Astrocyte of the cerebellum (primary cell): ENCODE measurements around the gene NHS.

Experiments
- DNase-seq: peaks from one replicate; pipeline ENCODE4 v3.0.0-alpha.2; 2011; ENCODE audit warnings: low read depth
- H3K4me3 ChIP-seq: 2 replicates; pipeline ENCODE4 v1.5.1; 2011; ENCODE audit warnings: mild to moderate bottlenecking, low read depth, low read length, moderate library complexity
- CTCF ChIP-seq: IDR thresholded peaks from 2 replicates; pipeline ENCODE4 v1.5.1; 2012; ENCODE audit warnings: low read length, low read depth, moderate library complexity, mild to moderate bottlenecking; ENCODE audit errors: missing control alignments
- in situ Hi-C: cut with HindIII; loops from 2 replicates; pipeline ENCODE4 v1.10.0; 2017; ENCODE audit warnings: low sequenced_read_pairs

NHS gene

GRCh38 chrX:17376431-17377077 lies 1.6 kb downstream of the NHS start:
- in situ Hi-C loops, result no loop called here
- no peak for DNase-seq
- H3K4me3 ChIP-seq, result peak overlapping the region; percentile 72

GRCh38 chrX:17377091-17377717 lies 2.2 kb downstream of the NHS start:
- in situ Hi-C loops, result no loop called here
- no peak for TF ChIP-seq CTCF
- no peak for DNase-seq
- H3K4me3 ChIP-seq, result peak overlapping the region; percentile 72

More at GRCh38 chrX:17376431-17377077, 1.6 kb downstream of the NHS start:
- no peak for TF ChIP-seq CTCF

- H3K4me3 ChIP-seq, result peak overlapping the region; percentile 72
- in situ Hi-C loops, result no loop called here
- no peak for TF ChIP-seq CTCF
- no peak for DNase-seq
Measured at GRCh38 chrX:17377795-17378194, 2.8 kb downstream of the NHS start.

GRCh38 chrX:17380221-17380620 lies 5.2 kb downstream of the NHS start:
- H3K4me3 ChIP-seq, result no peak overlapping the region
- DNase-seq, result no peak

GRCh38 chrX:17390419-17390850 lies 15.4 kb downstream of the NHS start:
- TF ChIP-seq CTCF, result no peak
- H3K4me3 ChIP-seq, result no peak overlapping the region
- DNase-seq, result no peak
- in situ Hi-C loops, result no loop called here

More at GRCh38 chrX:17380221-17380620, 5.2 kb downstream of the NHS start:
- in situ Hi-C loops, result no loop called here
- TF ChIP-seq CTCF, result no peak

- no peak overlapping the region for H3K4me3 ChIP-seq
- in situ Hi-C loops, result no loop called here
- DNase-seq, result no peak
- TF ChIP-seq CTCF, result no peak
Measured at GRCh38 chrX:17395154-17395553, 20.2 kb downstream of the NHS start.
